ENCODE data around the gene CDR2. TPM values are rescaled to one million over a fixed set of nuclear protein-coding genes. Genes with fewer than 3 reads are reported as not detected.

CDR2 gene
- total and polyA plus RNA-seq, 8 donors = 8.9 to 198 (median 22.2) TPM

GRCh38 chr16:22316411-22316811 is 58.0 kb downstream of the CDR2 start:
- intact Hi-C loops (cut with DNase I; ENCODE audit: low total_unique reads) = no loop called here
- no peaks in the 10 kb centered on the region for H3K9me3 ChIP-seq
- no peak overlapping the region for H3K27ac ChIP-seq
- H3K27me3 ChIP-seq = no peaks in the 10 kb centered on the region
- 80 to 93% (median 88%) methylated on average over 2 to 9 of the region's 9 CpGs for WGBS, 5 donors
- TF ChIP-seq POLR2A (IDR thresholded peaks at IDR 0.05) (no peak), POLR2AphosphoS5 (IDR thresholded peaks at IDR 0.05) (no peak), EP300 (IDR thresholded peaks at IDR 0.05) (no peak), CTCF (IDR thresholded peaks at IDR 0.05) (no peak)
- peaks cover 67 to 100% (median 99%) of the 10 kb centered on the region in 4 donors for H3K36me3 ChIP-seq
- no peak overlapping the region for H3K4me3 ChIP-seq
- DNase-seq = no peak
- H3K4me1 ChIP-seq = peaks cover 0 to 6% (median 2%) of the 10 kb centered on the region in 4 donors

GRCh38 chr16:22315979-22316378 is 58.4 kb downstream of the CDR2 start:
- WGBS, 5 donors = 90 to 100% (median 92%) methylated on average over 1 of the region's 1 CpG
- Histone ChIP-seq H3K27me3 (no peaks in the 10 kb centered on the region), H3K4me1 (peaks cover 0 to 2% (median under 1%) of the 10 kb centered on the region in 4 donors), H3K36me3 (peaks cover 68 to 100% (median 100%) of the 10 kb centered on the region in 4 donors), H3K9me3 (no peaks in the 10 kb centered on the region), H3K4me3 (no peak overlapping the region), H3K27ac (no peak overlapping the region)
- no peak for DNase-seq
- intact Hi-C loops (cut with DNase I; ENCODE audit: low total_unique reads) = no loop called here
- TF ChIP-seq POLR2A (IDR thresholded peaks at IDR 0.05) = no peak
- TF ChIP-seq CTCF (IDR thresholded peaks at IDR 0.05) = no peak
- TF ChIP-seq EP300 (IDR thresholded peaks at IDR 0.05) = no peak
- TF ChIP-seq POLR2AphosphoS5 (IDR thresholded peaks at IDR 0.05) = no peak

DNA sequence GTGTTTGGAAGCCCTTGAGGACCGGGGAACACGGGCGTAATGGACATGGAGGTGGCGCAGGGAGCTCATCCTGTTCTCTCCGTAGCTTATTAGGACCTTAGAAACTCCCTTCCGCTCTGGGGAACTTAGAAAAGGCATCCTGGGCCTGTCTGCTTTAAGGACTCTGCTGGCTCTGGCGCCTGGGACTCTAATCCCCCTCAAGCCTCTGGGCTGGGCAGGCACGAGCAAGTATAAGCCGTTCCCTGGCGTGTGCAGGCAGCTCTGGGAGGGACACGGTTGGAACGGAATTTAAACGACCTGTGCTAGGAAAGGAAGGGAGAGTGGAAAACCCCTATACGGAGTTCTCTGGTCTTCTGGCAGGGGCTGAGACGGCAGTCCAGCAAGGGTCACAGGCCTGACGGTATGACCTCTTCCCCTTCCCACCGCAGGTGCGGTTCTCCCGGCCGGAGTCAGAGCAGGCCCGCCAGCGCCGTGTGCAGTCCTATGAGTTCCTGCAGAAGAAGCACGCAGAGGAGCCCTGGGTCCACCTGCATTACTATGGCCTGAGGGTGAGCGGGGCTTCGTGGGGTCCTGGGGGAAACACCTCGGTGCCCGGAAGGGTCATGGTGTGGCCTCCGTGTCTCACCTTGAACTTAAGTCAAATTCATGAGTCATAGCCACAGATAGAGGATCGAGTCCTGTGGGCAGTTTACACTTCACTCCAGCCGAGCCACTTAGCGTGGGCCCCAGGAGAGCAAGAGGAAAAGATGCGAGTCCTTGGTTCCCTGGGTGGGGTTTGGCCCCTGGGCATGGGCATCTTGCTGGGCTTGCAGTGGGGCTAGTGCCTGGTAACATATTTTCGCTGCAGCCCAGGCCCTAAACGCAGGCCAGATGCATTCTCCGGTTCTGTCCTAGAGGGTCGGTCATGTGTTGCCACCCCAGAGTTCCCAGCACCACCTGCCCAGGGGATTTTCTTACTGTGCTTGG is 59.5 kb downstream of the CDR2 start:
- Histone ChIP-seq H3K4me3 (no peak overlapping the region), H3K36me3 (peaks cover 73 to 100% (median 100%) of the 10 kb centered on the region in 4 donors), H3K9me3 (no peaks in the 10 kb centered on the region), H3K27me3 (no peaks in the 10 kb centered on the region), H3K4me1 (no peaks in the 10 kb centered on the region), H3K27ac (no peak overlapping the region)
- no peak for TF ChIP-seq CTCF (IDR thresholded peaks at IDR 0.05)
- TF ChIP-seq POLR2AphosphoS5 (IDR thresholded peaks at IDR 0.05) = no peak
- TF ChIP-seq POLR2A (IDR thresholded peaks at IDR 0.05) = no peak
- no peak for TF ChIP-seq EP300 (IDR thresholded peaks at IDR 0.05)
- intact Hi-C loops (cut with DNase I; ENCODE audit: low total_unique reads) = no loop called here
- 83 to 91% (median 88%) methylated on average over 34 to 37 of the region's 37 CpGs for WGBS, 5 donors
- peak in 1 of 2 donors; percentile 14 for DNase-seq

- WGBS, 5 donors = 89 to 97% (median 95%) methylated on average over 6 to 10 of the region's 10 CpGs
- intact Hi-C loops (cut with DNase I; ENCODE audit: low total_unique reads) = no loop called here
- no peaks in the 10 kb centered on the region for H3K4me1 ChIP-seq
- TF ChIP-seq POLR2A (IDR thresholded peaks at IDR 0.05) (no peak), POLR2AphosphoS5 (IDR thresholded peaks at IDR 0.05) (no peak), CTCF (IDR thresholded peaks at IDR 0.05) (no peak), EP300 (IDR thresholded peaks at IDR 0.05) (no peak)
- no peak overlapping the region for H3K27ac ChIP-seq
- no peaks in the 10 kb centered on the region for H3K27me3 ChIP-seq
- peaks cover 73 to 100% (median 100%) of the 10 kb centered on the region in 4 donors for H3K36me3 ChIP-seq
- no peaks in the 10 kb centered on the region for H3K9me3 ChIP-seq
- H3K4me3 ChIP-seq = no peak overlapping the region
- peak in 1 of 2 donors; percentile 16 for DNase-seq
Measured at GRCh38 chr16:22313876-22314470, 60.4 kb downstream of the CDR2 start.

Data from stomach (tissue), 9 donors.